Measurements from ENCODE around the gene PTPN23. TPM values are rescaled to one million over a fixed set of nuclear protein-coding genes. Genes with fewer than 3 reads are reported as not detected.

PTPN23 gene
- polyA plus RNA-seq, 1 experiment: 1.3 TPM

GRCh38 chr3:47430606-47431005 is 49.8 kb downstream of the PTPN23 start:
- TF ChIP-seq, protein P1, sequence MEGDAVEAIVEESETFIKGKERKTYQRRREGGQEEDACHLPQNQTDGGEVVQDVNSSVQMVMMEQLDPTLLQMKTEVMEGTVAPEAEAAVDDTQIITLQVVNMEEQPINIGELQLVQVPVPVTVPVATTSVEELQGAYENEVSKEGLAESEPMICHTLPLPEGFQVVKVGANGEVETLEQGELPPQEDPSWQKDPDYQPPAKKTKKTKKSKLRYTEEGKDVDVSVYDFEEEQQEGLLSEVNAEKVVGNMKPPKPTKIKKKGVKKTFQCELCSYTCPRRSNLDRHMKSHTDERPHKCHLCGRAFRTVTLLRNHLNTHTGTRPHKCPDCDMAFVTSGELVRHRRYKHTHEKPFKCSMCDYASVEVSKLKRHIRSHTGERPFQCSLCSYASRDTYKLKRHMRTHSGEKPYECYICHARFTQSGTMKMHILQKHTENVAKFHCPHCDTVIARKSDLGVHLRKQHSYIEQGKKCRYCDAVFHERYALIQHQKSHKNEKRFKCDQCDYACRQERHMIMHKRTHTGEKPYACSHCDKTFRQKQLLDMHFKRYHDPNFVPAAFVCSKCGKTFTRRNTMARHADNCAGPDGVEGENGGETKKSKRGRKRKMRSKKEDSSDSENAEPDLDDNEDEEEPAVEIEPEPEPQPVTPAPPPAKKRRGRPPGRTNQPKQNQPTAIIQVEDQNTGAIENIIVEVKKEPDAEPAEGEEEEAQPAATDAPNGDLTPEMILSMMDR (IDR thresholded peaks at IDR 0.05; ENCODE audit: low read depth, low read length): no peak
- no peaks in the 10 kb centered on the region for H3K27me3 ChIP-seq (ENCODE audit: control insufficient read depth, insufficient read depth, low read length)
- H3K27ac ChIP-seq (ENCODE audit: low read depth, low read length): no peak overlapping the region
- H3K9me3 ChIP-seq (ENCODE audit: control insufficient read depth, insufficient read depth, low read length): no peaks in the 10 kb centered on the region
- no peak overlapping the region for H3K4me3 ChIP-seq (ENCODE audit: low read depth, low read length)
- POLR2A ChIA-PET: no interaction called here
- no peak for DNase-seq (ENCODE audit: low read depth, low spot score)
- CTCF ChIA-PET: interaction anchor here (0.7 to 3.1 kb wide), 2 partner anchors 9 to 46 kb away, joined by 3 to 15 read pairs; no protein-coding TSS in a partner anchor

DNA sequence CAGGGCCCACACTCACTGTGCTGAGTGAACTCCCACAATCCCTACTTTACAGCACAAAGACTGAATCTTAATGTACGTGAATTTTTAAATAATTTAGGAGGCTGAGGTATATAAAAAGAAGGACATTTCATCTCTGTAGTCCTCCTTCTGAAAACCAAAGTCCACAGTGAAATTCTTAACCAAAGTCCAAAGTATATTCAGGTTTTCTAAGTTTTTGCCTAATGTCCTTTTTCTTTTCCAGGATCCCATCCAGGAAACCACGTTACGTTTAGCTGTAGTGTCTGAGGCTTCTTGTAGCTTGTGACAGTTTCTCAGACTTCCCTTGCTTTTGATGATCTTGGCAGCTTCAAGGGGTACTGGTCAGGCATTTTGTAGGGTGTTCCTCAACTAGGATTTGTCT is 50.4 kb downstream of the PTPN23 start:
- Histone ChIP-seq H3K27me3 (ENCODE audit: control insufficient read depth, insufficient read depth, low read length) (no peaks in the 10 kb centered on the region), H3K4me3 (ENCODE audit: low read depth, low read length) (no peak overlapping the region), H3K27ac (ENCODE audit: low read depth, low read length) (no peak overlapping the region), H3K9me3 (ENCODE audit: control insufficient read depth, insufficient read depth, low read length) (no peaks in the 10 kb centered on the region)
- ChIA-PET POLR2A (no interaction called here), CTCF (interaction anchor here (3.1 kb wide), 1 partner anchor 9 kb away, joined by 15 read pairs; no protein-coding TSS in a partner anchor)
- TF ChIP-seq, protein P1 (IDR thresholded peaks at IDR 0.05; ENCODE audit: low read depth, low read length): no peak
- no peak for DNase-seq (ENCODE audit: low read depth, low spot score)

- no peaks in the 10 kb centered on the region for H3K27me3 ChIP-seq (ENCODE audit: control insufficient read depth, insufficient read depth, low read length)
- H3K4me3 ChIP-seq (ENCODE audit: low read depth, low read length): no peak overlapping the region
- DNase-seq (ENCODE audit: low read depth, low spot score): no peak
- H3K27ac ChIP-seq (ENCODE audit: low read depth, low read length): no peak overlapping the region
- ChIA-PET POLR2A (no interaction called here), CTCF (interaction anchor here (1.5 kb wide), 1 partner anchor 11 kb away, joined by 6 read pairs; no protein-coding TSS in a partner anchor)
- H3K9me3 ChIP-seq (ENCODE audit: control insufficient read depth, insufficient read depth, low read length): no peaks in the 10 kb centered on the region
- TF ChIP-seq, protein P1 (IDR thresholded peaks at IDR 0.05; ENCODE audit: low read depth, low read length): no peak
Measured at GRCh38 chr3:47432673-47433072, 51.9 kb downstream of the PTPN23 start.

DNA sequence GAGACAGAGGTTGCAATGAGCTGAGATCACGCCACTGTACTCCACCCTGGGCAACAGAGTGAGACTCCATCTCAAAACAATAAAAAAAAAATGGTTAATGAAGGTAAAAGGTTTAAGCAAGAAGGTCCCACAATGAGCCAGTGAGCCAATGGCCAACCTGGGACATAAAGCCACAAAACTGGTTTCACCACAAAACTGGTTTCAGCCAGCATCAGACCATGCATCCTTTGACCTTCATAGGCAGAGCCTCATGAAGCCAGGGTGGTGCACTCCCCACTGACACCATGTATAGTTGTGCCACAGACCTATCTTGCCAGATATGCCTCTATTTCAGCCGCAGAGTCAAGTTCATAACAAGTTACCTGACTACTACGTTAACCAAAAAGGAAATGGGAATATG is 53.0 kb downstream of the PTPN23 start:
- TF ChIP-seq, protein P1 (IDR thresholded peaks at IDR 0.05; ENCODE audit: low read depth, low read length): no peak
- DNase-seq (ENCODE audit: low read depth, low spot score): no peak
- ChIA-PET POLR2A (no interaction called here), CTCF (interaction anchor here (0.6 to 1.5 kb wide), 3 partner anchors 12 to 44 kb away, joined by 3 to 6 read pairs (median 3); no protein-coding TSS in a partner anchor)
- Histone ChIP-seq H3K9me3 (ENCODE audit: control insufficient read depth, insufficient read depth, low read length) (no peaks in the 10 kb centered on the region), H3K27me3 (ENCODE audit: control insufficient read depth, insufficient read depth, low read length) (no peaks in the 10 kb centered on the region), H3K27ac (ENCODE audit: low read depth, low read length) (no peak overlapping the region), H3K4me3 (ENCODE audit: low read depth, low read length) (no peak overlapping the region)

DNA sequence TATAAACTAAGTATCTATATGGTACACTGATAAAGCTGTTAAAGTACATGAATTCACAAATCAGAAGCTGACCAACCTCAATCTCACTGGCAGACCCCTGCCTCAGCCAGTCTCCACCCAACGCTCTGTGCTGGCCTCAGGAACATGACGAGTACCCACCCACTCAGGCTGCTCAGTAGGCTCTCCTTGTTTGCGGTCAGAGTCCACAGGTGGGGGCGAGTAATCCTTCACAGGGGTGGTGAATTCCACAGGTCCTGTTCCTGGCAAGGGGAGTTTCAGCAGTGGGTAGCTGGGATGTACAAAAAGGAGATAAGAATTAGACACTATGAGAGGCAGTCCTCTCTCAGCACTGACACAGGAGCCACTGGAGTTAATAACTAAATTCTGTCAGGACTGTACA is 54.0 kb downstream of the PTPN23 start:
- ChIA-PET POLR2A (no interaction called here), CTCF (no interaction called here)
- TF ChIP-seq, protein P1 (IDR thresholded peaks at IDR 0.05; ENCODE audit: low read depth, low read length): no peak
- Histone ChIP-seq H3K4me3 (ENCODE audit: low read depth, low read length) (no peak overlapping the region), H3K27me3 (ENCODE audit: control insufficient read depth, insufficient read depth, low read length) (no peaks in the 10 kb centered on the region), H3K9me3 (ENCODE audit: control insufficient read depth, insufficient read depth, low read length) (no peaks in the 10 kb centered on the region), H3K27ac (ENCODE audit: low read depth, low read length) (no peak overlapping the region)
- no peak for DNase-seq (ENCODE audit: low read depth, low spot score)

Measured in AG04450 (cell line).